ENCODE data around the gene CERS4. TPM values are rescaled to one million over a fixed set of nuclear protein-coding genes. Genes with fewer than 3 reads are reported as not detected.

The CERS4 gene
- total and polyA plus RNA-seq, 10 of the 15 experiments (the other 5 are each of a cell fraction or from before 2014, with no cell fraction given): 0.34 to 62.1 (median 20.7) TPM

- TF ChIP-seq SMARCA5 (IDR thresholded peaks at IDR 0.05) (peak; percentile 74; the same call in 1 of the 2 replicates), RB1 (IDR thresholded peaks at IDR 0.05; ENCODE audit: borderline replicate concordance) (peak; percentile 58; the same call in 1 of the 2 replicates), ZSCAN29 (IDR thresholded peaks at IDR 0.05) (no peak), POU2F2 (IDR thresholded peaks at IDR 0.05; ENCODE audit: borderline replicate concordance, low read depth, low read length) (peak; percentile 68; the same call in 1 of the 3 replicates), ETV6 (conservative IDR thresholded peaks at IDR 0.05 in 1 of 2, IDR thresholded peaks at IDR 0.05 in 1 of 2; ENCODE audit: borderline replicate concordance in 1 of 2, low read depth in 1 of 2) (0 out of 4 replicates have a peak, but pooled peaks of 1 of the 2 experiments have one; percentile 9), RELA (IDR thresholded peaks at IDR 0.05; ENCODE audit: borderline replicate concordance, partially characterized antibody) (peak; percentile 18), TARDBP (IDR thresholded peaks at IDR 0.05; ENCODE audit: borderline replicate concordance) (0 out of 2 replicates have a peak, but pooled peaks have one; percentile 24), BCL11A (IDR thresholded peaks at IDR 0.05; ENCODE audit: low read depth, low read length) (no peak), EED (IDR thresholded peaks at IDR 0.05; ENCODE audit: low read depth) (no peak), RAD51 (IDR thresholded peaks at IDR 0.05) (no peak), STAT3 (IDR thresholded peaks at IDR 0.05; ENCODE audit: low read depth, low read length) (no peak)
Observed at GRCh38 chr19:8252922-8253589, 43.9 kb downstream of the CERS4 start (continued).

- WGBS (ENCODE audit: insufficient coverage, insufficient replicate concordance, low lambda C conversion rate, missing lambda C conversion rate): 82% methylated on average over 12 of the region's 12 CpGs
- FAIRE-seq (no peak), ATAC-seq (no peak), DNase-seq (ENCODE audit: low read depth, low spot score) (no peak)
- TF ChIP-seq BCL11A (IDR thresholded peaks at IDR 0.05; ENCODE audit: low read depth, low read length) (no peak), ZBTB11 (CRISPR knock-in tag; IDR thresholded peaks at IDR 0.05) (no peak), RUNX3 (IDR thresholded peaks at IDR 0.05; ENCODE audit: low read length) (no peak), ZBED1 (IDR thresholded peaks at IDR 0.05; ENCODE audit: borderline replicate concordance) (no peak), TAF1 (IDR thresholded peaks at IDR 0.05; ENCODE audit: borderline replicate concordance, low read depth, low read length) (no peak), ASH2L (IDR thresholded peaks at IDR 0.05; ENCODE audit: borderline replicate concordance, low read depth) (no peak)
- in situ Hi-C loops (cut with MboI): loop anchor here (5.0 to 10.0 kb wide), 3 partner anchors 96 to 309 kb away; partner anchors contain the start of gene TIMM44
- no peak overlapping the region for H3K9ac ChIP-seq (ENCODE audit: control insufficient read depth, insufficient read depth, low read length)
- CTCF ChIA-PET: interaction anchor here (0.7 to 3.8 kb wide), 8 partner anchors 14 to 160 kb away, joined by 3 to 42 read pairs (median 4); no protein-coding TSS in a partner anchor
- no peak overlapping the region for H3K27ac ChIP-seq (ENCODE audit: control insufficient read depth, insufficient read depth)
- SMC1A ChIA-PET (ENCODE audit: uncharacterized antibody, unreplicated experiment): interaction anchor here (0.6 to 2.4 kb wide), 7 partner anchors 13 to 99 kb away, joined by 3 to 16 read pairs (median 4); no protein-coding TSS in a partner anchor
- no peaks in the 10 kb centered on the region for H4K20me1 ChIP-seq (ENCODE audit: control insufficient read depth, insufficient read depth)
- no peaks in the 10 kb centered on the region for H3K9me3 ChIP-seq (replicated peaks; ENCODE audit: control insufficient read depth, insufficient read depth, low read length)
- no peaks in the 10 kb centered on the region for H3K79me2 ChIP-seq (ENCODE audit: control insufficient read depth, insufficient read depth, low read length)
- POLR2A ChIA-PET: interaction anchor here (0.7 kb wide), 2 partner anchors 69 to 95 kb away, joined by 3 to 4 read pairs; no protein-coding TSS in a partner anchor
- H3K4me2 ChIP-seq (ENCODE audit: control insufficient read depth, insufficient read depth): no peak overlapping the region
- no peak overlapping the region for H3K4me3 ChIP-seq
- no peaks in the 10 kb centered on the region for H3K4me1 ChIP-seq (ENCODE audit: control insufficient read depth, insufficient read depth, low read length)
- BruUV-seq (replicated peaks): no TSS peak
- intact Hi-C loops (cut with micrococcal nuclease; ENCODE audit: unreplicated experiment): loop anchor here (1.0 to 5.0 kb wide), 3 partner anchors 95 to 309 kb away; no protein-coding TSS in a partner anchor
- no peak overlapping the region for H2AFZ ChIP-seq (ENCODE audit: control insufficient read depth, low read depth, low read length)
- peaks cover 9 to 21% of the 10 kb centered on the region in 2 experiments; a peak in 3 of 4 replicates for H3K36me3 ChIP-seq (ENCODE audit: control insufficient read depth in 2 of 2, insufficient read depth in 2 of 2, low read length in 1 of 2)
- no peaks in the 10 kb centered on the region for H3K27me3 ChIP-seq (replicated peaks in 1 of 2; ENCODE audit: control insufficient read depth in 2 of 2, insufficient read depth in 2 of 2, low read length in 1 of 2)
- RAD21 ChIA-PET (ENCODE audit: unreplicated experiment): interaction anchor here (0.6 to 1.3 kb wide), 4 partner anchors 13 to 99 kb away, joined by 3 to 15 read pairs (median 4); no protein-coding TSS in a partner anchor
Observed at GRCh38 chr19:8253678-8254077, 44.5 kb downstream of the CERS4 start.
